HS-27A (cell line): Measurements from ENCODE around the gene GATAD2A.

Source experiments
- DNase-seq: peaks from one replicate; pipeline ENCODE4 v3.0.0-alpha.2; 2012; ENCODE audit warnings: low read depth, missing footprints

The GATAD2A gene

DNA sequence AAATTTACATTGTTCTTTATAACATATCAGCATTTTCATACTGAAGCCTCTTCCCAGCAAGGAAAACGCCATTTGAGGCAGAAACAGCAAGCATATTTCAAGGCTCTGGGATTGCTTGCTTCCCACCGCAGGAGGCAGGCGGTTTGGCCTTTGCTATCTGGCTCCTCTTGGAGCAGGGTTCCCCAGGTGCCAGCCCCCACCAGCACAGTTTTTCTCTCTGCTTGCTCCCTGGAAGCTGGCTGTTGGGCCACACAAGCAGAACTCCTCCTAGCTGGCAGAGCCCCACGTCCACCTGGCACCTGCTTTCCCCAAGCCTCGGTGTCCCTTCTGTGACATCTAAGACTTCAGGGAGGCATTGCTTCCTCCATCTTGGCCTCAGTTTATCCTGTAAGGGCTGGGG is 16.7 kb downstream of the GATAD2A start:
- no peak for DNase-seq

DNA sequence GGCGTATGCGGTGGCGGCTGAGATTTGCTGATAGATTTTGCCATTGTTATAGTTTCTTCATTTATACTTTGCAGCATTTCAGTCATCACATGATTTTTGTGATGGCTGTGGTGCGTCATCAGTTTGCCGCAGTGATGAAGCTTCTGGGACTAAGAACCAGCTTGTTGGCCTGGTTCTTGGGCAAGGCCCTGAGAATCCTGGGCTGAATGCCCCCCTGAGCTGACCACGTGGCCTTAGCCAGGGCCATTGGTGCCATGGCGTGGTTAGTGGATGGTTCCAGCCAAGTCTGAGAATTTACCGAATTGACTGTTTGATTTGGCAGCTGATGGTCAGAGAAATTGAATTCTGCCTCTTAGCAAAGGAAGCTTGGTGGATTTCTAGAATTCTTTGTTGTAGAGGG is 17.8 kb downstream of the GATAD2A start:
- no peak for DNase-seq

DNA sequence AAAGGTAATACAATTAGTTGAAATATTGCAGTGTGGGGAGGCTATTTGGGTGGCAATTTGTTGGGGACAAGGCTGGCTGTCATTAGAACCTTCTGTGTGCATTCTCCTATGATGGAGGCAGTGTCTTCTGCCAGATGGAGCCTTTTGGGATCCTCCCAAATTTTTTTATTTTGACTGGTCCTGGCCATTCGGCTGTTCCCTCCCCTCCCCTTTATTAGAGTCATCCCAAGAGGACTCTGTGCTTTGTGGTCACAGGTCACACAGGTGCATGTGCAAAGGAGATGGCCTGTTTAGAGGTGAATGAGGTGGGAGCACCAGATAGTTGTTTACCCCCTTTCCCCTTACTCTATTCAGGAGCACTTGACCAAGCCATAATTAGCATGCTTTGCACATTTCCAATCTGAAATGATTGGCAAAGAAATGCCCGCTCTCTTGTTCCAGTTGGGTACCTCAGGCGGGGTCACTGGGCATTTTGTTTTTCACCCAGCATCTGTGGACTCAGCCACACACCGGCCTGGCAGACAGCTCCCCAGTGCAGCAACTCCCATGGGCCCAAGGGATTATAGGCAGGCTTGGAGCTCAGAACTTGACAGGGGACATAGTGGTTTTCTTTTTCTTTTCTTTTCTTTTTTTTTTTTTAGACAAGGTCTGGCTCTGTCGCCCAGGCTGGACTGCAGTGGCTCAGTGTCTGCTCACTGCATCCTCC is 19.8 kb downstream of the GATAD2A start:
- no peak for DNase-seq

DNA sequence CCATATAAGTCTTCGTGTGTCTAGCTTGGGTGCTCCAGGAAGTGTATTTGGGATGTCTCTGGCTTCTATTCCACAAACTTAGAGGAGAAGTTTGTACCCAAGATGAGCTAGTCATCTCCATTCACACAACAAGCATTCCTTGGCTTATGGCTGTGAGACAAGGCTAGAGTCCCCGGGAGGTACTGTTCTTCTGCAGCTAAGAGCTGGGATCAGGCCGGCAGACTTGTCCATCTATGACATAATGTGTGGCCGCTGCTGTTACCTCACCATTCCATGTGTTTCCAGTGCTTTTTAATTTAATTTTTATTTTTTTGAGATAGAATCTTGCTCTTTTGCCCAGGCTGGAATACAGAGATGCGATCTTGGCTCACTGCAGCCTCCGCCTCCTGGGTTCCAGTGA is 20.7 kb downstream of the GATAD2A start:
- DNase-seq: no peak

DNA sequence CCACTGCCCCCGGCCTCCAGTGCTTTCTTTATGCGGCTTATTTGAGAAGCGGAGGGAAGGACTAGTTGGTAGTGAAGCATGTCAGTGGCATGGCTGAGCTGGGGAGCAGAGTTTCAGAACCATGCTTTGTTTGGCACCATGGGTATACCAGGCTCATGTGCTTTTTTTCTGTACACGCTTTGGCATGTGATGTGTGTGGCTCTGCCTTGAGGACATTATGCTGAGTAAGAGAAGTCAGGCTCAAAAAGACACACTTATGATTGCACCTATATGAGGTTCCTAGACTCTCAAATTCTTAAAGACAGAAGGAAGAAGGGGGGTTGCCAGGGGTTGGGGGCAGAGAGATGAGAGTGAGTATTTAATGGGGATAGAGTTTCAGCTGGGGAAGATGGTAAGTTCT is 21.3 kb downstream of the GATAD2A start:
- DNase-seq: no peak

DNA sequence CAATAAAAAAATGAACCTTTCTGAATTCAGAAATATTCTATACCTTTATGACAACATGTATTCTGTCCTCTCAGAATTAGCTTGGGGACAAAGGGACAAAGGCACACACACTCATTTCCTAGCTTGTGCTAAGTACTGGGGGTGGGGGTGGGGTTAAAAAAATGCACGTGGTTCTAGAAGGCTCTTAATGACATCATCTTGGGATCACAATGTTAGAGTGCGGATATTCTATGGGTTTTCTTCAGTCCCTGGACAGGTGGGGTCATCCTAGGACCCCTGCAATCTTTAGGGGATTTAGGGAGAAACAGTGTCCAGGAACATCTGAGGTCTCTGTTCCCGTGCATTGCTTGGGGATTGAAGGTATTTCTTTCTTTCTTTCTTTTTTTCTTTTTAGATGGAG is 21.8 kb downstream of the GATAD2A start:
- DNase-seq: no peak

DNA sequence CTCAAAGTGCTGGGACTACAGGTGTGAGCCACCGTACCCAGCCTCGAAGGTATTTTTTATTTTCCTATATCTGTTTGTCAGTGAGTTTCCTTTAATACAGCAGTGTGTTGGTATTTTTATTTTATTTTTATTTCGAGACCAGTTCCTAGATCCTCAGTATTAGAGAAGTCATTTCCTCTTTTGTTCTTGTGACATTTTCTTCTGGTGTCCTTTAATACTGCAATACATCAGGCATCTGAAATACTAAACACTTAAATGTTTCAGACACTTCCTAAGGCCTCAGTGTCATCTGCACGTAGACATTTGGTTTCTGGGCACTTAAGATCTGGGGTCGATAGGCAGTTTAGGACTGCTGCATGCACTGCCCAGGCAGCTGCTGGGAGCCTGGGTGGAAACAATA is 22.5 kb downstream of the GATAD2A start:
- DNase-seq: no peak

DNA sequence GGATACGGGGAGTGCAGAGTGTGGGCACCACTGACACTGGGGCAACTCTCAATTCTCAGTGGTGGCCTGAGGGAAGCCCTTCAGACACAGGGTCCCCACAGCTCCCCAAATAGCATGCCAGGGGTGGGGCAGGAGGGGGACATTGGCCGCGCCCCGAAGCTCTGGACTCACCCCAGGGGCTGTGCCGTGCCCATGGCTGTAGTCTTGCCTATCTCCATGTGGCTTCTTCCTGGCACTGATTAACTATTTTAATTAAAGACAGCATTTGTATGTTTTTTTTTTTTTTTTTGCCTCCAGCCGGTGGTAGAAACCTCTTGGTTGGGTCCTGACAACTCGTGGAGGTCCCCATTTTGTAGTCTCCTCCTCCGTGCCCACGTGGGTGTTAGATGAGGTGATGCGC is 23.3 kb downstream of the GATAD2A start:
- no peak for DNase-seq

DNA sequence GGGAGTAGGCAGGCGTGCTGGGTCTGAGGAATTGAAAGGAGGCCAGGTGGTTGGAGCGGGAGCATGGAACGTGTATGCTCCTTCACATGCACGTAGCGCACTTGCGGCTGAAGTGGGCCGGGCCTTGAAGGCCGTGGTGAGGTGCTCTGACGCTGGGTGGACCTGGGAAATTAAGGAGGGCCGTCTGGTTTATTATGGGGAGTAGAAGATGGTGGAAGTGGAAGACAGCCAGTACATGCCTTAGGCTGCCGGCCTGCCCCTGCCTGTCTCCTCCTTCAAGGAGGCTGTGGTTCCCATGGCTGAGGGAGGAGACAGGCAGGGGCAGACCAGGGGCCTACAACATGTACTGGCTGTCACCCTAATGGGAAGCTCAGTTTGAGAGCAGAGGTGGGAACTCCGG is 23.9 kb downstream of the GATAD2A start:
- no peak for DNase-seq

DNA sequence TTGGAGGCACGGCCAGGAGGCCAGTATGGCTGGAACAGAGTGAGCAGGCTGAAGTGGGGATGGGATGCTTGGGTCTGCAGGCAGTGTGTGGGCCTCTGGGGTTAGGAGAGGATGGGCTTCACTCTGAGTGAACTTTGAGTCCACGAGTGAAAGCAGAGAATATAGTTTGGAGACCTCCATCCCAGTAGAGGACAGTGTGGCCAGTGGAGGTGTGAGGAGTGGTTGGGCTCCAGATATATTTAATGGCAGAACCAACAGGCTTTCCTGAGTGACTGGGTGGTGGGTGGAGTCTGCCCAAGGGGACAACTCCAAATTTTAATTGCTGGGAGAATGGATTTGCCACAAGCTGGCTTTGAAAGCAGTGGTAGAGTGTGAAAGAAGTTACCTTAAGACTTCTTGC is 27.3 kb downstream of the GATAD2A start:
- no peak for DNase-seq

DNA sequence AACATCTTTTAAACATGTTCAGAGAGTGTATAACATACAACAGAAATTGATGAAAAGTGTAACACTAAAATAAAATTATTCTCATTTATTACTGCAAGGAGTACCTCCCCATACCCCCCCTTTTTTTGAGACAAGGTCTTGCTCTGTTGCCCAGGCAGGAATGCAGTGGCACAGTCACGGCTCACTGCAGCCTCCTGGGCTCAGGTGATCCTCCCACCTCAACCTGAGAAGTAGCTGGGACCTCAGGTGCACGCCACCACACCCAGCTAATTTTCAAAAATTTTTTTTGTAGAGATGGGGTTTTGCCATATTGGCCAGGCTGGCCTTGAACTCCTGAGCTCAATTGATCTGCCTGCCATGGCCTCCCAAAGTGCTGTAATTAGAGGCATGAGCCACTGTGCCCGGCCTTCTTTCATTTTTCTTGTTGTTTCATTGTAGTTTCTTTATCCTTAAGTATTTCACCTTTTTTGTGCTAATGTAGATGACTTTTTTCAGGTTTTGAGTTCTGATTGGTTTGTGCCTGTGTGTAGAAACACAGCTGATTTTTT is 28.3 kb downstream of the GATAD2A start:
- no peak for DNase-seq

DNA sequence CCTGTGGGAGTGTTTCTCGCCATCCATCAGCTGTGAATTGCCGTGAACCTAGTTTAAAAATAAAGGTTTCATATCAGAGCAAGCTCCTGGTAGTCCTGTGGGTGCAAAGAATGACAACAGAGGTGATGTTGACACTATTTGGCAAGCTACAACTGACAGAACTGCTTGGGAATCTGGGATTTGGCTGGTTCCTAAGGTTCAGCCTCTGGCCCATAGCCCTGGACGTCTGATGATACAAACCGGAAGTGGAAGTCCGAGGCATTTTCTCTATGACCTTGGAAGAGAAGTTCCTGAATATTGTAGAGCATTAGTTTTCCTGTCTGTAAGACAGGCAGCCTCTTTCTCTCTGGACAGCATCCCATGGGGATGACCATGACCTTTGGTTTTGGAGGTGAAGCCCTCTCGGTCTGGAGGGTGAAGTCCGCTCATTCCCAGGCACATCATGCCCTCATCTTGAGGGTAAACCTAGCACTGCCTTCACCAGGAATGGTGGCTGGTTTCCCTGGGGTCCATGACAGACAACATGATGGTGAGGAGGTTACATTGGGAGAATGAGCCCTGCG is 29.1 kb downstream of the GATAD2A start:
- DNase-seq: no peak

DNA sequence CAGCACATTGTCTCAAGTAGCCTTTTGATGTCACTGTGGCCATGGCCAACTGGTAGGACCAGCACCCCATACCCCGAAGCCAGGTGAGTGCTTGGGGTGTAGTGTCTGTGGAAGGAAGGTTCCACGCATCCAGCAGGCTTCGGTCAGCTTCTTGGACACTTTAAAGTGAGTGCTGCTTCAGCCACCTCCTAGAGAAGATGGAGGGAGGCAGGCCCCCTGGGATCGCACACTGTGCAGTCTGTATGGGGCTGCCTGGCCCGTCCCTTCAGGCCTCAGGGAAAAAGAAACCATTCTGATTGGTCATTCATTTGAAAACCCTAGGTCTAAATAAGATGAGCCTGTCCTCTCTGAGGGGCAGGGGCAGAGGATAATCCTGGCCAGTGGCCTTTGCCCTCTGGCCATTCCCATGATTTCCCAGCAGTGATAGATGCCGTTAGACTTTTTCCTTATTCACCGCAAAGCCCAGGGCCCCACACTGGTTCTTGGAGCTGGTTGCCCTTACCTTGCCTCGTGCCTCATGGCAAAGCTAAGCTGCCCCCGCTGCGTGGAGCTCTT is 30.7 kb downstream of the GATAD2A start:
- no peak for DNase-seq

DNA sequence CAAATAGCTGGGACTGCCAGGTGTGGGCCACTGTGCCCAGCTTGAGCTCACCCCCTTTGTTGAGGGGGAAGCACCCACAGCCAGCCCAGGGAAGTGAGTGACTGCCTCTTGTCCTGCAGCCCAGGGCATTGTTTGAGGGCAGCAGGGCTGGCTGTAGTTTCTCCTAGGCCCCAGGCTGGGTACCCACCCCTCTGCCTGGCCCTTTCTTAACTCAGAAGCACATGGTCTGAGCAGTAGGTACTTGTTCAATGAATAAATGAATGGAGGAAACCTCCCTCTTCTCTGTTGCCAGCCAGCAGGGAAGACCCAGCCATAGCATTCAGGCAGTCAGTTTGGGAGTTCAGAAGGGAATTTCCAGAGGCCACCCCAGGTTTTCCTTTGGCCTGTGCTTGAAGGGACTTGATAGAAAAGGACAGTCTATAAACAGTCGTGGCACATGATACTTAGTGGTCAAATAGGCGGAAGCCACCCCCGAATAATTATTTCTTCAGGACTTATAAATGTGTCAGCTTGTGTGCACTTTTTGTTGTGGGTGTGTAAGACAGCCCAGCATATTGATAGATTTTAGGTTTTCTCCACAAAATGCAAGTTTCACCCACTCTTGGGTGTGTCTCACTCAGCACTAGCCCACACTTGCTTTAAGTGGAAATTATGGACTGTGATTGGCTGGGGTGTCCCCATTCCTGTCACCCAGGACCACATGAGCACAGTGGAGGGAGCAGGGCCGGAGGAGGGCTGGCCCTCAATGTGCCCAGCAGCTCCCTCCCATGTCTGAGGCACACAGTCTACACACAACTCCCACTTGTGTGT is 33.1 kb downstream of the GATAD2A start:
- DNase-seq: no peak

DNA sequence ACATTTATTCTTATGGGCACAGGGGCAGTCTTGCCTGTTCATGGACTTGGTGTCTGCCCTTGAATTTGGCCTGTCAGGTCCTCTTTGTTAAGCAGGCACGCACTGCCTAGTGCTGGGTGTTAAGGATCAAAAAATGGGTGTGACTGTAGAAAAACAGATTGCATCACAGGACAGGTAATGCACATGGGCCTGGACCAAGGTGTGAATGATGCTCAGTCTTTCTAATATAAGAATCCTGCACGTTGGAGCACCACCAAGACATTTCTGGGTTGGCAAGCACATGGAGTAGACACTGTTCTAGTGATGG is 33.7 kb downstream of the GATAD2A start:
- DNase-seq: no peak

DNA sequence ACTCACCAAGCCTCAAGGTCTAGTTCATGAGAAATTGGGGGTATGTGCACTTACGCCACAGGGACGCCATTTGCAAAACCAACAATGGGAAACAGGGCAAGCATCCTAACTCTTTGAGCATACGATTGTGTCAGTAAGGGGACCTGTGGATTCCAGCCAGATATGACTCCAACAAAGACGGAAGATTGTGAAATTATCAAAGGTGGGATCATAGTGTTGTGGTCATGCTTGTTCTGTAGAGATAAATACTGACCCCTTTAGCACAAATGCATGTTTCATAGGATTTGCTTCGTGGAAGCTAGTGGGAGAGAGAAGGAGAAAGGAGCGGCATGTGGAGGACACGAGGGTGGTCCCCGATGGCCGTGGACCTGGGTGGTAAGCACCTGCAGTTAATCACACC is 37.8 kb downstream of the GATAD2A start:
- DNase-seq: no peak

DNA sequence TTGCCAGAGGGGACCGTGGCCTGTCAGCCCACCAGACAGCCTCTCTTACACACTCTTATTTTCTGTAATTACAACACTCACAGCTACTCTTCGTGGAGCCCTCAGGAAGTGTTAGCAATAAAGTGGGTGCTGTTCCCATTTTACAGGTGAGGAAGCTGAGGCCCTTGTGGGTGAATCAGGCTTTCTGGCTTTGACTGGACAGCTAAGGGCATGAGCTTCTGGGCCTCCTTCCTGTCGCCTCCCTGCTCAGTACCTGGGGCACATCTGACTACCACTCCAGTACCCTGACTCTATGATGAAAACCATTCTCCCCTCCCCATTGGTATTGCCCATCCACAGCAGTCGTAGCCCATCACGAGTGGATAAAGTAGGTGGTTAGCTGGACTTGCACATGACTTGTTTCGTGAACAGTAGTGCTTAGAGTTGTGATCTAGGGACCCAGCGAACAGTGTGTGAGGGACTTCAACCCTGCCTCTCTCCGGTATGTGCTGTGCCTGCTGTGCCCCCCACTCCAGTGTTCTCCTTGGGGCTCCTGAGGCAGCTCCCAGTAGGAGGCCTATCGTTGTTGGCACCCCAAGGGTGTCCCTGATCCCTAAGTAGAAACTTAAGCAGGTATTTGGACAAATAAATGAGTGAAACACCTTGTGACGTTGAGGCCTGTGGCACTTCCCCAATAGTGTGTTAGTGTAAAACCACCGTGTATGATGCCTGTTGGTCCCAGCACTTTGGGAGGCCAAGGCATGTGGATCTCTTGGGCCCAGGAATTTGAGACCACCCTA is 38.6 kb downstream of the GATAD2A start:
- DNase-seq: no peak

DNA sequence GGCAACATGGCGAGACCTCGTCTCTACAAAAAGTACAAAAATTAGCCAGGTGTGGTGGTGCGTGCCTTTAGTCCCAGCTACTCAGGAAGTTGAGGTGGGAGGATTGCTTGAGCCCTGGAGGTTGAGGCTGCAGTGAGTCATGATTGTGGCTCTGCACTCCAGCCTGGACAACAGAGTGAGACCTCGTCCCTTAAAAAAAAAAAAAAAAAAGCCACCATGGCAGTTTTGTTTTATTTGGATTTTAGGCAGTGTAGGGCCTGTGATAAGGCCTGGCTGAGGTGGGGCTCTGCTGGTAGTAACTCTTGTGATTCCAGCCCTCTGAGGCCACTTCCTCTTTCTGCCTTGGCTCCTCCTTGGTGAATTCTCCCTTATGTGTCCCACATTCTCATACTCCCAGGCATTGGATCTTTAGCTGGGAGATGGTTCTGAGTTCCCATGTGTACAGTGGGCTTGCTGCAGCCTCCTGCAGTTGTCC is 39.2 kb downstream of the GATAD2A start:
- DNase-seq: peak; percentile 8

DNA sequence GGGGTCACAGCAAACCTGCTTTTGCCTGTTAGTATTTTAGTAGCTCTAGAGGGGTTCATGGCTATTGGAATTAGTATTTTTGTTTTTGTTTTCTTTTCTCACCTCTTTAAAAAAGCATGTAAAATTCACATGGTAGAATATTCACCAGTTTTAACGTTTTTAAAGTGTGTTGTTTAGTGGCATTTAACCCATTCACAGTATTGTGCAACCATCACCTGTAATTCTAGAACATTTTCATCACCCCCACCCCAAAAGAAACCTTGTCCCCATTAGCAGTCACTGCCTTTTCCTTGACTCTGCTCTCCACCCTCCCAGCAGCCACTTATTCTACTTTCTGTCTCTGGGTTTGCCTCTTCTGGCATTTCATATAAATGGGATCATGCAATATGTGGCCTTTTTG is 39.8 kb downstream of the GATAD2A start:
- DNase-seq: no peak

DNA sequence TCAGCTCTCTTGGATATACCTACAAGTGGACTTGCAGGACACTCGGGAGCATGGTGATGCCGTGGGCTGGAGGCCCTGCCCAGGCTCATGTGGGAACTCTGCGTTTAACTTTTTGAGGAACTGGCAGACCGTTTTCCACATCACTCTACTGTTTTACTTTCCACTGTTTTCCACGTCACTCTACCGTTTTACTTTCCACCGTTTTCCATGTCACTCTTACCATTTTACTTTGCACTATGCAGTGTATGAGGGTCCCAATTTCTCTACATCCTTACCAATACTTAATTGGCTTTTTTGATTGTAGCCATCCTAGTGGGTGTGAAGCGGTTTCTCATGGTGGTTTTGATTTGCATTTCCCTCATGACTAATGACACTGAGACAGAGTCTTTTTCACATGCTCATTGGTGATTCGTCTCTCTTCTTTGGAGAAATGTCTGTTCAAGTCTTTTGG is 40.5 kb downstream of the GATAD2A start:
- no peak for DNase-seq

DNA sequence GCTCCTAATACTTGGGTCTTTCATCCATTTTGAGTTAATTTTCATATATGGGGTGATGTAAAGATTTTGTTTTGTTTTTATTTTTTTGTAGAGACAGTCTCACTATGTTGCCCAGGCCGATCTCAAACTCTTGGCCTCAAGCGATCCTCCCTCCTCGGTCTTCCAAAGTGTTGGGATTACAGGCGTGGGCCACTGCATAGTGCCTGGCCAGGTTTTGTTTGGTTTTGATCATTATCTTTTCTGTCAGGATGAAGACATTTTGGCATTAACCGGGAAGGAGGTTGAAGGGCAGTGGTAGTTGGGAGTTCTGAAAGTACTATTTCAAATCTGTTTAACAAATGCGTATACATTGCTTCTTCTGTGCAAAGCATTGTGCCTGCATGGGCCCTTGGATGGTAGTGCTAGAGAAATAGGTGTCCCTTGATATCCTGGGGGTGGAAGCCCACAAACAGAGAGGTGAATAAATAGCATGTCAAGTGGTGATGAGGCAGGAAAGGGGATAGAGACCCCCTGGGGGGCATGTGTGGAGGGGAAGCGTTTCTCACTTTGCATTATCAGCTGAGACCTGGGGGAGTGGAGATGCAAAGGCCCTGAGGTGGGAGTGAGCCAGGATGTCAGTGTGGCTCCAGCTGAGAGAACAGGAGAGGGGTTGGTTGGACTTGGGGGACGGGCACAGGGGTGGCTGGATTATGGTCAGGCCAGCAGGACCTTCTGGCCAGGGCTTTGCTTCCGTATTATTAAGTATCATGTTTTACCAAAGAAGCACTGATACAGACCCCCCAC is 41.4 kb downstream of the GATAD2A start:
- no peak for DNase-seq
